HEK293 (cell line): ENCODE data around the gene KLHL13.

ENCODE experiments used
- CTCF ChIA-PET: fragments of 350-600 bp; formaldehyde crosslinking; extraction: SDS; loops from one replicate; lab custom pipeline; 2021; ENCODE audit warnings: antibody characterized with exemption; lab: Yijun Ruan, JAX
- POLR2A ChIA-PET: fragments of 300-600 bp; formaldehyde crosslinking; extraction: SDS; loops from one replicate; lab custom pipeline; 2020; ENCODE audit warnings: antibody characterized with exemption, inconsistent platforms; lab: Yijun Ruan, JAX
- H3K27ac ChIP-seq: fragments of 200-500 bp; sonication (Bioruptor generic); 2 replicates; pipeline ENCODE4 v1.5.1; 2014; ENCODE audit warnings: low read depth, low read length, control low read depth, inconsistent platforms; ENCODE audit errors: extremely low read depth
- H3K36me3 ChIP-seq, 2 experiments: fragments of 200-500 bp in 1 of 2; sonication (Bioruptor generic) in 1 of 2; 1 replicate in 1 of 2; 2 replicates in 1 of 2; pipeline ENCODE4 v1.5.1; 2014 to 2017; ENCODE audit warnings: inconsistent platforms in 2 of 2, low read length in 2 of 2; ENCODE audit not compliant: control insufficient read depth in 2 of 2, insufficient read depth in 1 of 2
- H3K4me1 ChIP-seq: fragments of 200-500 bp; sonication (Bioruptor generic); 2 replicates; pipeline ENCODE4 v1.5.1; 2014; ENCODE audit warnings: mild to moderate bottlenecking, low read length, inconsistent platforms; ENCODE audit not compliant: control insufficient read depth, insufficient read depth
- H3K4me3 ChIP-seq: 2 replicates; pipeline ENCODE4 v1.5.1; 2011; ENCODE audit warnings: low read depth, mild to moderate bottlenecking, control low read depth, low read length, moderate library complexity
- H3K9me3 ChIP-seq: fragments of 200-500 bp; sonication (Bioruptor generic); 2 replicates; pipeline ENCODE4 v1.5.1; 2014; ENCODE audit warnings: low read depth, low read length, inconsistent platforms; ENCODE audit not compliant: control insufficient read depth, insufficient read depth
- IKZF3 ChIP-seq: fragments of 450-650 bp; IDR thresholded peaks from 2 replicates; pipeline ENCODE4 v1.5.0; 2018; ENCODE audit warnings: missing biosample characterization, mild to moderate bottlenecking, missing genetic modification characterization, moderate library complexity
- KLF10 ChIP-seq: fragments of 450-650 bp; IDR thresholded peaks from 2 replicates; pipeline ENCODE4 v1.5.1; 2018; ENCODE audit warnings: missing biosample characterization, mild to moderate bottlenecking, missing genetic modification characterization
- REPIN1 ChIP-seq: fragments of 450-650 bp; formaldehyde crosslinking; IDR thresholded peaks from 2 replicates; pipeline ENCODE4 v1.5.1; 2017; ENCODE audit warnings: missing biosample characterization, missing genetic modification characterization, low read depth
- SALL2 ChIP-seq: fragments of 450-650 bp; formaldehyde crosslinking; IDR thresholded peaks from 2 replicates; pipeline ENCODE4 v1.5.0; 2017; ENCODE audit warnings: missing biosample characterization, mild to moderate bottlenecking, missing genetic modification characterization, borderline replicate concordance
- SCRT1 ChIP-seq: fragments of 450-650 bp; formaldehyde crosslinking; IDR thresholded peaks from 2 replicates; pipeline ENCODE4 v1.5.1; 2016; ENCODE audit warnings: missing biosample characterization, missing genetic modification characterization, borderline replicate concordance
- ZFHX2 ChIP-seq: fragments of 450-650 bp; formaldehyde crosslinking; conservative IDR thresholded peaks from 2 replicates; pipeline ENCODE4 v1.5.1; 2016; ENCODE audit warnings: missing biosample characterization, missing genetic modification characterization
- ZNF155 ChIP-seq: fragments of 450-650 bp; formaldehyde crosslinking; IDR thresholded peaks from 2 replicates; pipeline ENCODE4 v1.5.1; 2016; ENCODE audit warnings: missing biosample characterization, missing genetic modification characterization
- ZNF341 ChIP-seq: fragments of 450-650 bp; formaldehyde crosslinking; IDR thresholded peaks from 2 replicates; pipeline ENCODE4; 2016; ENCODE audit warnings: low read depth, missing biosample characterization, missing genetic modification characterization
- ZNF48 ChIP-seq: fragments of 450-650 bp; formaldehyde crosslinking; IDR thresholded peaks from 2 replicates; pipeline ENCODE4 v1.5.1; 2016; ENCODE audit warnings: missing biosample characterization, missing genetic modification characterization
- ZNF558 ChIP-seq: fragments of 450-650 bp; formaldehyde crosslinking; IDR thresholded peaks from 2 replicates; pipeline ENCODE4 v1.5.1; 2016; ENCODE audit warnings: missing biosample characterization, missing genetic modification characterization
- ZNF664 ChIP-seq: fragments of 450-650 bp; formaldehyde crosslinking; IDR thresholded peaks from 2 replicates; pipeline ENCODE4 v1.5.1; 2016; ENCODE audit warnings: missing biosample characterization, missing genetic modification characterization
- ZNF768 ChIP-seq: fragments of 450-650 bp; formaldehyde crosslinking; IDR thresholded peaks from 2 replicates; pipeline ENCODE4 v1.5.1; 2018; ENCODE audit warnings: missing biosample characterization, mild to moderate bottlenecking, missing genetic modification characterization
- TF ChIP-seq, protein P1 (sequence below): fragments of 450-650 bp; formaldehyde crosslinking; IDR thresholded peaks from 2 replicates; pipeline ENCODE4 v1.5.1; 2017; ENCODE audit warnings: missing biosample characterization, missing genetic modification characterization
- TF ChIP-seq, protein P2 (sequence below): fragments of 450-650 bp; formaldehyde crosslinking; optimal IDR thresholded peaks from 2 replicates; pipeline ENCODE3; 2016; ENCODE audit warnings: missing biosample characterization, mild to moderate bottlenecking, missing genetic modification characterization
- TF ChIP-seq, protein P3 (sequence below): fragments of 450-650 bp; formaldehyde crosslinking; IDR thresholded peaks from 2 replicates; pipeline ENCODE4 v1.5.1; 2016; ENCODE audit warnings: missing biosample characterization, missing genetic modification characterization
- TF ChIP-seq, protein P4 (sequence below): fragments of 450-650 bp; formaldehyde crosslinking; IDR thresholded peaks from 2 replicates; pipeline ENCODE4 v1.5.1; 2016; ENCODE audit warnings: missing biosample characterization, missing genetic modification characterization
- TF ChIP-seq, protein P5 (sequence below): fragments of 450-650 bp; formaldehyde crosslinking; IDR thresholded peaks from 2 replicates; pipeline ENCODE4 v1.5.1; 2016; ENCODE audit warnings: missing biosample characterization, missing genetic modification characterization
- TF ChIP-seq, protein P6 (sequence below): fragments of 450-650 bp; formaldehyde crosslinking; IDR thresholded peaks from 2 replicates; pipeline ENCODE4 v1.5.1; 2017; ENCODE audit warnings: missing biosample characterization, missing genetic modification characterization

Gene KLHL13

DNA sequence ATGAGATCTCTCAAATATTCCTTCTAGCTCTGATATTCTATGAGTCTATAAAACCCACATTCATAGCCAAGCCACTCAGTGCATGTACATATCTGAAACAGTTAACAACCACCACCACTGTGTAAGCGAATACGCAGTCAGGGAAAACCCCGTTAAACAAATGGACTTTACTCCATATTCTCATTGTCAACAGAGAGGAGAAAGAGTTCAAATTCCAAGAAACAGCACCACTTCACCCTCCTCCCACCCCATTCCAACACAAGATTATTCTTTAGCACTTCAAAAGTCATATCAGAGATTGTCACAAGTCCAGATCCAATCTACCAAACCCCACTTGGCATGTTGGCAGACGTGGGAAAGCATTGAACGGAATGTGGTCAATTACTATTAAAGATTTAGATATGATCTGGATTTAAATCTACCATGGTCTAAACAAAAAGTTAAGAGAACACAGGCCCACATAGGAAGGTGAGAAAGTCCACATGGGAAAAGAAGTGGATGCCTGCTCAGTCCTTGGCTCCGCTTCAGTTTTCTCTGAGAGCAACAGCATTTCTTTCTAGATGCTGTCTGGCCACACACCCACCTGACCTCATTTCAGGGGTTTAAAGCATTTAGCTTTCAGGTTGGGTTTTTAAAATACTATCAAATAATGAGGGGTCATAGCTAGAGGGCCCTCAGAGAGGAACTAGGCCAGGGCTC lies 39.8 kb upstream of the KLHL13 start (continued):
- TF ChIP-seq, protein P1, sequence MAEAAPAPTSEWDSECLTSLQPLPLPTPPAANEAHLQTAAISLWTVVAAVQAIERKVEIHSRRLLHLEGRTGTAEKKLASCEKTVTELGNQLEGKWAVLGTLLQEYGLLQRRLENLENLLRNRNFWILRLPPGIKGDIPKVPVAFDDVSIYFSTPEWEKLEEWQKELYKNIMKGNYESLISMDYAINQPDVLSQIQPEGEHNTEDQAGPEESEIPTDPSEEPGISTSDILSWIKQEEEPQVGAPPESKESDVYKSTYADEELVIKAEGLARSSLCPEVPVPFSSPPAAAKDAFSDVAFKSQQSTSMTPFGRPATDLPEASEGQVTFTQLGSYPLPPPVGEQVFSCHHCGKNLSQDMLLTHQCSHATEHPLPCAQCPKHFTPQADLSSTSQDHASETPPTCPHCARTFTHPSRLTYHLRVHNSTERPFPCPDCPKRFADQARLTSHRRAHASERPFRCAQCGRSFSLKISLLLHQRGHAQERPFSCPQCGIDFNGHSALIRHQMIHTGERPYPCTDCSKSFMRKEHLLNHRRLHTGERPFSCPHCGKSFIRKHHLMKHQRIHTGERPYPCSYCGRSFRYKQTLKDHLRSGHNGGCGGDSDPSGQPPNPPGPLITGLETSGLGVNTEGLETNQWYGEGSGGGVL (tag by site-specific recombination): no peak
- TF ChIP-seq, protein P2, sequence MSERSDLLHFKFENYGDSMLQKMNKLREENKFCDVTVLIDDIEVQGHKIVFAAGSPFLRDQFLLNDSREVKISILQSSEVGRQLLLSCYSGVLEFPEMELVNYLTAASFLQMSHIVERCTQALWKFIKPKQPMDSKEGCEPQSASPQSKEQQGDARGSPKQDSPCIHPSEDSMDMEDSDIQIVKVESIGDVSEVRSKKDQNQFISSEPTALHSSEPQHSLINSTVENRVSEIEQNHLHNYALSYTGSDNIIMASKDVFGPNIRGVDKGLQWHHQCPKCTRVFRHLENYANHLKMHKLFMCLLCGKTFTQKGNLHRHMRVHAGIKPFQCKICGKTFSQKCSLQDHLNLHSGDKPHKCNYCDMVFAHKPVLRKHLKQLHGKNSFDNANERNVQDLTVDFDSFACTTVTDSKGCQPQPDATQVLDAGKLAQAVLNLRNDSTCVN: no peak
- TF ChIP-seq ZNF155 (tag by site-specific recombination) (no peak), IKZF3 (tag by site-specific recombination) (no peak), ZNF664 (no peak), SCRT1 (tag by site-specific recombination) (no peak), ZNF48 (tag by site-specific recombination) (no peak)
- TF ChIP-seq, protein P3, sequence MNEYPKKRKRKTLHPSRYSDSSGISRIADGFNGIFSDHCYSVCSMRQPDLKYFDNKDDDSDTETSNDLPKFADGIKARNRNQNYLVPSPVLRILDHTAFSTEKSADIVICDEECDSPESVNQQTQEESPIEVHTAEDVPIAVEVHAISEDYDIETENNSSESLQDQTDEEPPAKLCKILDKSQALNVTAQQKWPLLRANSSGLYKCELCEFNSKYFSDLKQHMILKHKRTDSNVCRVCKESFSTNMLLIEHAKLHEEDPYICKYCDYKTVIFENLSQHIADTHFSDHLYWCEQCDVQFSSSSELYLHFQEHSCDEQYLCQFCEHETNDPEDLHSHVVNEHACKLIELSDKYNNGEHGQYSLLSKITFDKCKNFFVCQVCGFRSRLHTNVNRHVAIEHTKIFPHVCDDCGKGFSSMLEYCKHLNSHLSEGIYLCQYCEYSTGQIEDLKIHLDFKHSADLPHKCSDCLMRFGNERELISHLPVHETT (tag by site-specific recombination): no peak

DNA sequence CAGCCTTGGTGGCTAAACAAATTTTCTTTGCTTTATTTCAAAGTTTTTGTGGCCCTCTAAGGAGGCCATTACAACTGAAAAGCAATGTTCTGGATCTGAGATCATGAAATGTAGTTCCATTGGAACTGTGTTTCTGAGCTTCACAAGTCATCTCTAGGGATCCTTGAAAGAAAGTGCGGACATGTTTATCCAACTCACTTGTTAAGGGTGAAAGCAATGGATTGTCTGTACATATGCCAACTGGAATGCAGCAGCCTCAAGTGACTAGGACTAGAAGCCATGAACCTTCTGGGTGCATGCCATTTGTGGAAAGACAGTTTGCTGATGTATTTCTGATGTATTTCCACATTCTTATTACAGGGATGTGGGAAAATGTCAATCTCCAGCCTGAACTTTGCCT lies 36.7 kb upstream of the KLHL13 start:
- H3K4me3 ChIP-seq: no peak overlapping the region
- POLR2A ChIA-PET: no interaction called here
- CTCF ChIA-PET: no interaction called here
- H3K36me3 ChIP-seq: no peaks in the 10 kb centered on the region
- no peak overlapping the region for H3K27ac ChIP-seq
- H3K9me3 ChIP-seq: no peaks in the 10 kb centered on the region
- TF ChIP-seq, protein P4, sequence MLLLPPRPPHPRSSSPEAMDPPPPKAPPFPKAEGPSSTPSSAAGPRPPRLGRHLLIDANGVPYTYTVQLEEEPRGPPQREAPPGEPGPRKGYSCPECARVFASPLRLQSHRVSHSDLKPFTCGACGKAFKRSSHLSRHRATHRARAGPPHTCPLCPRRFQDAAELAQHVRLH (tag by site-specific recombination): no peak
- TF ChIP-seq, all 188 proteins: peak for 0
- no peaks in the 10 kb centered on the region for H3K4me1 ChIP-seq

DNA sequence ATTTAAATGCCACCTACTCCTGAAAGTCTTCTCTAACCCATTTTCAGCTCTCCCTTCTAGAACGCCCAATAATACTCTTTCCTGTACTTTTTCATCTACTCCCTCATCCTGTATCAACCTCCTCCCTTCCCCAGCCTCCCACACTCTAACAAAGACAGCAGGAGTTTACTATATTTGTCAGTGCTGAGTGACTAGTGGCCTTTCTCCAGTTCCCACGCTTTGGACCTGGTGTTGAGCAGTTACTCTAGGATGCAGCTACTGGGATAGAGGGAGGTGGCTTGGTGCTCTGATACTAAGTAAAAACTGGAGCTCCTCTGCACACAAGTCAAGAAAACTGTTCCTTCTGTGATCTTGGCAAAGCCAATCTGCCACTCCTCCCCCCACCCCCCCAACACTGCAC lies 36.1 kb upstream of the KLHL13 start:
- Histone ChIP-seq H3K4me1 (no peaks in the 10 kb centered on the region), H3K27ac (no peak overlapping the region), H3K9me3 (no peaks in the 10 kb centered on the region), H3K36me3 (no peaks in the 10 kb centered on the region), H3K4me3 (no peak overlapping the region)
- ChIA-PET CTCF (interaction anchor here (0.6 kb wide), 1 partner anchor 249 kb away, joined by 3 read pairs; no protein-coding TSS in a partner anchor), POLR2A (no interaction called here)
- TF ChIP-seq SALL2 (tag by site-specific recombination) (no peak), ZFHX2 (no peak), REPIN1 (no peak), ZNF341 (tag by site-specific recombination) (no peak), KLF10 (tag by site-specific recombination) (no peak), ZNF558 (tag by site-specific recombination) (no peak)

DNA sequence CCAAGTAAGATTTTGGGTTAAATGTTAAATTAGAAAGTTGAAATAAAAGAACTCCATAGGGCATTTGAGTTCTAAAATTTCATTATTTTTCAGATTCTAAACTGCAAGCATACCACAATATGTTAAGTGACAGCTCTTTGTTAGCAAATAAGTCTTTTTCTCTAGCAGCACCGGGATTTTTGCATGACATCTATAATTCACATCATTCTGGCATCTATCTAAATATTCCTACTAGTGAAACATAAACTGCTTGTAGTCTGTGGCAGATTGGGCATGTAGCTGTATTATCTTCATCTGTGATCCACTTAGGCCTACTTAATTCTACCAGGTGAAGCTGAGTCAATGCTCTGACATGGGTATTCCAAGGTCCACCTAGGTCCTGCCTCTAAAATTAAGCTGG lies 32.1 kb upstream of the KLHL13 start:
- H3K36me3 ChIP-seq: no peaks in the 10 kb centered on the region
- no peak overlapping the region for H3K4me3 ChIP-seq
- no peaks in the 10 kb centered on the region for H3K9me3 ChIP-seq
- ChIA-PET POLR2A (interaction anchor here (0.6 kb wide), 1 partner anchor 16 kb away, joined by 4 read pairs; no protein-coding TSS in a partner anchor), CTCF (no interaction called here)
- no peaks in the 10 kb centered on the region for H3K4me1 ChIP-seq
- no peak overlapping the region for H3K27ac ChIP-seq
- TF ChIP-seq, protein P5, sequence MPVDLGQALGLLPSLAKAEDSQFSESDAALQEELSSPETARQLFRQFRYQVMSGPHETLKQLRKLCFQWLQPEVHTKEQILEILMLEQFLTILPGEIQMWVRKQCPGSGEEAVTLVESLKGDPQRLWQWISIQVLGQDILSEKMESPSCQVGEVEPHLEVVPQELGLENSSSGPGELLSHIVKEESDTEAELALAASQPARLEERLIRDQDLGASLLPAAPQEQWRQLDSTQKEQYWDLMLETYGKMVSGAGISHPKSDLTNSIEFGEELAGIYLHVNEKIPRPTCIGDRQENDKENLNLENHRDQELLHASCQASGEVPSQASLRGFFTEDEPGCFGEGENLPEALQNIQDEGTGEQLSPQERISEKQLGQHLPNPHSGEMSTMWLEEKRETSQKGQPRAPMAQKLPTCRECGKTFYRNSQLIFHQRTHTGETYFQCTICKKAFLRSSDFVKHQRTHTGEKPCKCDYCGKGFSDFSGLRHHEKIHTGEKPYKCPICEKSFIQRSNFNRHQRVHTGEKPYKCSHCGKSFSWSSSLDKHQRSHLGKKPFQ: no peak
- TF ChIP-seq ZNF768 (tag by site-specific recombination): no peak
- TF ChIP-seq, protein P6, sequence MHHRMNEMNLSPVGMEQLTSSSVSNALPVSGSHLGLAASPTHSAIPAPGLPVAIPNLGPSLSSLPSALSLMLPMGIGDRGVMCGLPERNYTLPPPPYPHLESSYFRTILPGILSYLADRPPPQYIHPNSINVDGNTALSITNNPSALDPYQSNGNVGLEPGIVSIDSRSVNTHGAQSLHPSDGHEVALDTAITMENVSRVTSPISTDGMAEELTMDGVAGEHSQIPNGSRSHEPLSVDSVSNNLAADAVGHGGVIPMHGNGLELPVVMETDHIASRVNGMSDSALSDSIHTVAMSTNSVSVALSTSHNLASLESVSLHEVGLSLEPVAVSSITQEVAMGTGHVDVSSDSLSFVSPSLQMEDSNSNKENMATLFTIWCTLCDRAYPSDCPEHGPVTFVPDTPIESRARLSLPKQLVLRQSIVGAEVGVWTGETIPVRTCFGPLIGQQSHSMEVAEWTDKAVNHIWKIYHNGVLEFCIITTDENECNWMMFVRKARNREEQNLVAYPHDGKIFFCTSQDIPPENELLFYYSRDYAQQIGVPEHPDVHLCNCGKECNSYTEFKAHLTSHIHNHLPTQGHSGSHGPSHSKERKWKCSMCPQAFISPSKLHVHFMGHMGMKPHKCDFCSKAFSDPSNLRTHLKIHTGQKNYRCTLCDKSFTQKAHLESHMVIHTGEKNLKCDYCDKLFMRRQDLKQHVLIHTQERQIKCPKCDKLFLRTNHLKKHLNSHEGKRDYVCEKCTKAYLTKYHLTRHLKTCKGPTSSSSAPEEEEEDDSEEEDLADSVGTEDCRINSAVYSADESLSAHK (tag by site-specific recombination): no peak
